NCI-H748 (cell line): ENCODE results near the gene TENM3.

Experiments used
- DNase-seq: peaks from one replicate; lab custom pipeline; 2025; ENCODE audit not compliant: unreplicated experiment; lab: John Stamatoyannopoulos, UW

Gene TENM3

DNA sequence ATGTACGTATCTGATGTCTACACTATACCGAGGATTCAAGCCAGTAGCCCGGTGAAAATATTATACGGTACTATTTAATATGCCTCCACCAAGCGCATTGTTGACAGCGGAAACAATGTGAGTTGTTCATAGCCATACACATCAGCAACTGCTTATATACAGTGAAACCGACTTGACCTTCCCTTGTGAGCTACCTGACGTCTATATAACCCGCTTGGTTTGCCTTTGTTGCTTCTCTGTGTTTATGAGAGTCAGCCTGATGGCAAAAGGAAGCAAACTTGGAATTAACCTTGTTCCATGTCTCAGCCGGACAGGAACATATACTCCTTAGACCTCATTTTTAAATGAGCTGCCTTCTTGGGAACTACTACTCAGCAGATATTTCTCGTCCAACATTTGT, 462.2 kb downstream of the TENM3 start:
- no peak for DNase-seq

DNA sequence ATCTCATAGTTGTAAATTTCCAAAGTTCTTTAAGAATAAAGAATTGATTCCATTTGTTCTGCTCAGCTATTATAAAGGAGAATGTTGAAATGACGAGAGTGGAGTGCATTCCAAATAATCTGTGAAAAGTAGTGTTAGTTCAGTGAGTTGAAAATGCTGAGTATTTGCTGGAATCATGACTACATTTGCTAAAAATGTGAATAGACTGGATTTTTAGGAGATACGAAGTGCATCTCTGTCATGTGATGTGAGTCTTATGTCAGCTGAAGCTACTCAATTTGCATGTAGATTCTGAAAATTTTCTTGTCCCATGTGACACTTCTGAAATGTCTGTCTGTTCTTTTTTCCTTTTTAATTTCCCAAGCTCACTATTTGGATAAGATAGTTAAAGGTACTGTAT, 468.0 kb downstream of the TENM3 start:
- DNase-seq: no peak

DNA sequence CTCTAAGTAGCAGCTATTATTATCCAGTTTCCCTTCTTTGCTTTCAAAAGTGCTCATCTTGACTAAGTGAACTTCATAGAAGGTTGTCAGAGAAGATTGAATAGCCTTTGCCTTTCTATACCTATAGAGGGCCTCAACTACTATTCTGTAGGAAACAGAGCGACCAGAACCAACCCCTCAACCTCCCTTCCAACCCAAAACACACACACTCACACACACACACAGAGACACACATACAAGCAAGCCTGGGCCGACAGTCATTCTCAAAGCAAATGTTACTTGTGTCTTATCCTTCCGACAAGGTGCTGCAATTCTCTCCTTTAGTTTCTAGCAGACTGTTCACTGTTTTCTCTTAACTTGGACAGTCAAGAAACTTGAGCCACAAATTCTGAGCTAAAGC, 472.3 kb downstream of the TENM3 start:
- no peak for DNase-seq

DNA sequence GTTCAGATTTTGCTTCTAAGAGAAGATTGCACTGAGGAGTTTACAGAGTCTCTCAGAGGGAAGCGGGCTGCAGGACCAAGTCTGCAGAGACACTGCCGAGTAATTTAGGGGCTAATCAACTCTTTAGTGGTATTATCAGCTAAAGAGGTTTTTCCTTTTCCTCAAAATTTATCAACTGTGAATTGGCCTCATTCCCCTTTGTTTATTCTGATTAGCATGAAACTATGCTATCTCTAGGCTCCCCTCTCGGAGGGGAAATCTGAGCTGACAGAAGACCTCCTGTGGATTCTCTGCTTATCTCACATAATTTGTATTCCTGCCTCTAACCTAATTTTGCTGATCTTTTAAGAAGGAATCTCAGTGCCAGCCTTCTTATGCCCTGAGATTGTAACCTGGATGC, 473.0 kb downstream of the TENM3 start:
- no peak for DNase-seq

DNA sequence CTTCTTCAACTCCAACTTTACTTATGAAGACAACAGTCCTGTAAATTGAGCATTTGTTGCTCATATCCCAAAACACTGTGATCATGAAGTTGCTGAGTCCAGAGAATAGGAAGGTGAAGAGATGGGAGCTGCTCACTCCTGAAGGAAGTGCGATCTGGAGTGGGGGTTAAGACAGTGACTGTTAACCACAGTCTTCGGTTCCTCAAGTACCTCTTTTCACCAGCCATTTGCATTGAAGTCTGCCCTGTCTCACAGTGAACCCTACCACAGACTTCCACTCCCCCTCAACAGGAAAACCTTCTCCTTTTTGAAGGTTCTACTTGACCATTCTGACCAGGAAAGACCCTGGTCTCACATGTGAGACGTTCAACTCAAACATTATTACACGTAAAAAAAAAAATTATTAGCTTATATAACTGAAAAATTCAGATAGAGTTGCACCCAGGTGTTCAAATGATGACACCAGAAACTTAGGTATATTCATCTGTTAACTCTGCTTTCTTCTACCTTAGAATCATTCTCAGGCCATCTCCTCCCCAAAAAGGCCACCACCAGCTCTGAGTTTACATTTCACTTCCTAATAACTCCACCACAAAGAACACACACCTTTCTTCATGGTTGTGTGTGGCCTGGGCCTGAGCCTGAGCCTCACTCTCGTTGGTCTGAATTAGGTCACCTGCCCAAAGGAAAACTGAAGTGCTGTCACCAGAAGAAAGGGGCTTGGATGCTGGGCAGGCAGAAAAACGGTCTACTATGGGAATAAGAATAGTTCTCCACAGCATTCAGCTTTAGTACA, 474.8 kb downstream of the TENM3 start:
- no peak for DNase-seq

DNA sequence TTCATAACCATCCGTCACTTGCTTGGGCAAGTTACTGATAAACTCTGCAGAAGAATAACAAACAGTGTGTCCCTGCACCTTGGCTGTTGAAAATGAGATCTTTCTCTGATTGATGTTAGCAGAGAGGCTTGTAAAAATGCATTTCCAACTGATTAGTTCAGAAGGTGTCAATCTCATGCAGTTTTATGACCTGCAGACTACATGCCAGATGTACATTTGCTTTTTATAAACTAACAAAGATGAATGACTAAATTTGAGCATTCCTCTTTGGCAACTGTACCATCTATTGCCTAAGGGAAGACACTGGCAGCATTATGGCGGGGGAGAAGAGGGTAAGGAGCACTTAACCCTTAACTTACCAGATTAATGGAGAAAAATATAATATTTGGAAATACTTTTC, 481.2 kb downstream of the TENM3 start:
- DNase-seq: no peak

DNA sequence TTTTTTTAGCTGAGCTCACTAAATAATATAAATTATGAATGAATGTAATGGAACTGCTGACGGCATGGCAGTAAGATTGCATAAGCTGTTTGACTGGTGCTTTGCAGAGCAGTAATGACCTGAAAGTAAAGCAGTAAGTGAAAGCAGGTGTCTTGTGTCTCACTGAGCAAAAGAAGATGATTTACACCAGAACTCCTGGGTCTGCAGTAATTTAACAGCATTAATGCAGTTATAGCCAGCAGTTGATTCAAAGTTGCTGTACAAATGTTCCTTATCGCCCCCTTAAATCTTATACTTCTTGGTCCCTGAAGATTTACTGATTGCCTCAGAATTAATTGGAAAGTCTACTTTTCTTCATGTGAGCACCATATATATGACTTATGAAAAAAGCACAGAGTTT, 486.3 kb downstream of the TENM3 start:
- no peak for DNase-seq

DNA sequence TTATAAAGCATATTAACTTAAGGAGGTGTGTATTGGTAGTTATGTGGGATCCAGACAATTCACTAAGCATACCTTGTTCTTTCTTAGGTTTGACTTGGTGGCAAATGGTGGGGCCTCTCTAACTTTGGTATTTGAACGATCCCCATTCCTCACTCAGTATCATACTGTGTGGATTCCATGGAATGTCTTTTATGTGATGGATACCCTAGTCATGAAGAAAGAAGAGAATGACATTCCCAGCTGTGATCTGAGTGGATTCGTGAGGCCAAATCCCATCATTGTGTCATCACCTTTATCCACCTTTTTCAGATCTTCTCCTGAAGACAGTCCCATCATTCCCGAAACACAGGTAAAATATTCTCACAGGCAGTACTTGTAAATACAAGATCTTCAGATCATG, 487.6 kb downstream of the TENM3 start:
- DNase-seq: no peak

DNA sequence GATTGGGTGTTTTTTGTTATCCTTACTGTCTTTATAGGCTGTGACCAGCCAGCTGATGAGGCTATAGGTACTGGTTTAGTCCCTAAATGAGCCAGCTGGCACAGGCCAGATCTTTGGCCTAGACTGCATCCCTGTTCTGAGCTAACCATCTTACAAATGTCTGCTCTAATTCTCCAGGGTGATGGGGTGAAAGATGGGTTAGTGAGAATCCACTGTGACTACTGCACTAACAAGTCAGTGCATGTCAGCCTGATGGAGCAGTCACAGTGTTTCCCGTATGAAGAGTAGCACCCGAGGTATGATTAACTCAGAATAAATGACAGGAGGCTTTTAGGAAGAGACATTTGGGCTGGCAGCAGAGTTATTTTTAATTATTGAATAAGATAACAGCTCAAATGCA, 493.0 kb downstream of the TENM3 start:
- no peak for DNase-seq

DNA sequence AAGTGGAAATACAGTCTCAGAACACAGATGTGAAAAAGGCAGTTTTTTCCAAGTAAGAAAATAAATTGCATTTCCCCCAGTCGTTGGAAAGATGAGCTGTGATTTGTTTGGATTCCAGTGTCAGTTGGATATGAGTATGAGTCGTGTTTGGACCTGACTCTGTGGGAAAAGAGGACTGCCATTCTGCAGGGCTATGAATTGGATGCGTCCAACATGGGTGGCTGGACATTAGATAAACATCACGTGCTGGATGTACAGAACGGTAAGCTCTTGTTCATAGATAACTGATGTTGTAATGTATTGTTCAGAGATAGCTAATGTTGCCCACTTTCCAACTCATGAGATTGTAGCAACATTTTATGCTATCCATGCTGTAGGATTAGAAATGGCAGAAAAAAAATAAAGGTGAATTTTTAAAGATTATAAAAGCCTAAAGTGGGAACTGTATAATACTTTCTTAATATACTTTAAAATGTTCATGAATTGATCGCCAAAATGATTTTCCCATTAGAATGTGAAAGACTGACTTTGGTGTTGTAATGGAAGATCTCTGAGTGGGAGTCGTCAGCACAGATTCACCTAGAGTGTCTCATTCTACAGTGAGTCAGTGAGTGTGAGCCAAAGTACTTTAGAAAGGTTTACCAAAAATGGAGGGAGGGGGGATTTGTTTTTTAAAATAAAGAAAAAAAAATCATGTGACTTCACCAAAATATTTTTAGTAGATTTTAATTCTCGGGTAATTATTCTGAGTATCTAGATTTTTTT, 495.3 kb downstream of the TENM3 start:
- DNase-seq: no peak

DNA sequence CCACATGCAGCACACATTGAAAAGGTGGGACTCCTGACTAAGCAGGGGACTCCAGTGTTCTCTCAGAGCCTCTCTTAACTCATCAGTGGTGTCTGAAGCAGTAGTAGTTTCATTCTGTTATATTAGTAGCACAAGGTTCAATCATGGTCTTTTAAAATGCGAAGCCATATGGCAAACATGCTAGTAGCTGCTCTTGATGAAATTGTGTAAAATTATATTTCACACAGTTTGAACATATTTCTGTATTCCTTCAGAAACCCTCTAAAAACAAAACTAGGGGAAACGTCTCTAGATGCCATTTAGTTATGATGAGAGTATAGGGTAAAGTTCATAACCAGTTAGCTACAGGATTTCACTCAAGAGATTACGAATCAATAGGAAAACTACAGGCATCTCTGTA, 497.1 kb downstream of the TENM3 start:
- DNase-seq: no peak

DNA sequence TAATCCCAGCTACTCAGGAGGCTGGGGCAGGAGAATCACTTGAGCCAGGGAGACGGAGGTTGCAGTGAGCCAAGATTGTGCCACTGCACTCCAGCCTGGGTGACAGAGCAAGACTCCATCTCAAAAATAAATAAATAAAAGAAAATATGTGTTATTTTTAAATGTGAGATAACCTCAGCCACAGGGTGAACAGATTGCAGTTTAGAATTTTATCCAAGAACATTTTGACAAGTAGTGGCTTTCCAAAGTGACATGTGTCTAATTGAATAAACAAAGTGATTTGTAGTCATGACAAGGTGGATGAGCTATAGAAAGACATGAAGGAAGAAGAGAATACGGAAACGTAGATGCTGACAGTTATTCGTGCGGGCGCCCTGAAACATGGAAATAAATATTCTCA, 497.9 kb downstream of the TENM3 start:
- no peak for DNase-seq

DNA sequence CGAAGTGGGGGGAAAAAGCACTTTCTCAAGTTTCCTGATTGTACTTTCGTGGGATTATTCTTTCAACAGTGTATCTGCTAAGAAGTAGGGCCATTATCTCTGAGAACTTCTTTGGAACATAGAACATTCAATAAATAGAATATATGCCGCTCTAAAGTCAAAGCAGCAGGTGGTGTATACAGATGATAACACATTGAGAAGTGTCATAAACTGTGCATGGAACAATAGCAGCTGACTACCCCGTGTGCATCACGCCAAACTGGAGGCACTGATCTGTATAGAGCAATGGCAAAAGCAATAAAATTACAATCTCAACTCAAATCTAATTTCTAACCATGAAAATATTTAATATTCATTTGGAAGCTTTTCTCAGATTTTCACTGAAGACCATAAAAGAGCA, 498.7 kb downstream of the TENM3 start:
- peak; percentile 28 for DNase-seq

DNA sequence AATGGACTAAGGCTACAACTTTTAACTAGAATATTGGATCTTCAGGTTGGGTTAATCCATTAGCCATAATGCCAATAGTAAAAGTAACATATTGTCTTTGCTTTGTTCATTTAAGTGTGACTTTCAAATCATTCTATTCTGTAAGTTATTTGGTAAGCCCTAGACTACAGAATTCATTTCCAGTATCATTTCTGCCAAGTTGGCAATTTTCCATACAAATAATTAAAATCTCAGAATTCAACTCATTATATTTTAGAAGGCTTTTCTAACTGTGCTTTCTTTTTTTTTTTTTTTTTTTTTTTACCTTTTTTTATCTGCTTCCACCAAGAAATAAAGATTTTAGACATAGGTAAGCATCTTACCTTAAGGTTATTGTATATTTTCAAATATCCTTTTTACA, 500.6 kb downstream of the TENM3 start:
- DNase-seq: no peak

DNA sequence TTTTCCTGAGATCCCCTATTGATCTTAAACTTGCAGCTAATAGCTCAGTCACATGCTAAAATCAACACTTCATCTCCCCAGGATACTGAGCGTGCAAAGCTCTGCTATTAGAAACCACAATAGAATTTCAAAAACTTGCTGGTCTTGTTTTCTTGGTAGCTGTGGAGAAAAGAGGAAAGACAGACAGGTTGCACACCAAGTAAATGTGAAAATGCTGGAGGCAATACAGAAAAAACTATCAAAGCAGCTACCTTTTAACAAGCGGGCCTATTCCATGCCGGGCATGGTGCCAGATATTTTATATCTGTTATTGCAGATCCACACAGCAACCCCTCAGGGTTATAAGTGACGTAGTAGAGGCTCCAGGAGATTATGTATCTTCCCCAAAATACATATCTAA, 502.0 kb downstream of the TENM3 start:
- peak; percentile 90 for DNase-seq

DNA sequence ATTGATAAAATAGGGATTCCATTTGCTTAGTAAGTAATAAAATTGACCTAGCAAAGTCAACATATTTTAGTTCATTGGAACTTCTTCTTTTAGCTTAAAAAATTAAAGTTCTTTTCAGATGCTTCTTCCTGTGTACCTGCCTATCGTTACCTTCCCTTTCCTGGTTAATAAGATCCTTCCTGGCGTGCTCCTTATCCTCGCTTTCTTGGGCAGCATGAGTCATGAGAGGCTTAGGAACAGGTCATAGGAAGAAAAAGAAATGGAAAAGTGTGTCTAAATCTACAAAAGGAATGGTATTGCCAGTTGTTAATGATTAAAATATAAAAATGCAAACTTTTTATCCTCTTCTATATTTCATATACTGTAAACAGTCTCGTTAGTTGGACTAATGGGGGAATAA, 503.7 kb downstream of the TENM3 start:
- no peak for DNase-seq

DNA sequence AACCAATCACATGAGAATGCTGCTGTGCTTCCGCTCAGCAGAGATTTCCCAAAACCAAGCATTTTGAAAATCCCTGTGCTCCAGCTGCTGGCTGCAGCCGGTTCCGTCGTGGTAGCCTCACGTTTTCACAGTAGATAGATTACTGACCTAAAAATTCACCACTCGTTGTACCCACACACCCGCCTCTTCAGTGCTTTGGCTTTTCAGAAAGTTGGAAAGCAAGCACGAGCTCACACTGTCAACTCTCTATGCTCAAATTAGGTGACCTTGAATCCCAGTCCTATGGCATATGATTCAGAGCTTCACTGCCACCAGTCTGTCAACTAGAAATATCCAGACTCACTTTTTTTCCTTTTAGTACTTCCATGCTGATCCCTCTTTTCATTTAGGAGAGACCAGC, 505.1 kb downstream of the TENM3 start:
- DNase-seq: no peak

DNA sequence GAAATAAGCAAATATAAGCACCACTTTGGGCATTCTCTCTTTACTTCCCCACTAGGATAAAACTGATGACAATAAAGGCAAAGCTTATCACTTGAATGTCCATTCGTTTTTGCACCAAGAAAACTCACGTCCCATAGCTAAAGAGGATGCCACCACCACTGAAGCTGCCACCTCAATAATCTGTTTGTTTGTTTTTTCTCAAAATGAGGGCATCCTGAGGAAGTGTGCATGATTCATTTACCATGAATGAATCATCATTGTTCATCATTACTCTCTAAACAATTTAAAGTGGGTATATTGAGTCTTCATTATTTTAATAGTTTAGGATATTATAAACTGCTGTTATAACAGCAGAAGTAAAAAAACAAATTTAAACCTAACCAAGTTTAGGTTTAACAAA, 505.7 kb downstream of the TENM3 start:
- peak; percentile 2 for DNase-seq

DNA sequence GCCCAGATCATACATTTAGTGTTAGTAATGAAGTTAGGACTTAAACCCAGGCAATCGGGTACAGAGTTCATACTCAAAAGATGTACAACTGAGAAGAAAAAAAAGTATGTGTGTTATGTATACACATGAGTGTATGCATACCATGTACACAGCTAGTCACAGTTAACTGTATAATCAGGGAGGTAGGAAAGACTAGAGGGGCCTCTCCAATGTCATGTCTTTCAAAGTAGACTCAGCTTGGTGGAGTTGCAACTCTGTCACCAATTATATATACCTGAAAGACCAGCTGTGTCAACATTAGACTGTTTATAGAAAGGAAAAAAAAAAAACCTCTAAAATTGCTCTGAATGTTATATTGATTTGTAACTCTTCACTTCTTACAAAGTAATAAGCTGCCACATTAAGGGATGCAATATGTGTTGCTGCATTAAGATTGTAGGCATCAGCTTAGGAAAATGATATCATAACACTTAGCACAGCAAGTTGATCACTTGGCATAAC, 506.5 kb downstream of the TENM3 start:
- DNase-seq: peak; percentile 82

DNA sequence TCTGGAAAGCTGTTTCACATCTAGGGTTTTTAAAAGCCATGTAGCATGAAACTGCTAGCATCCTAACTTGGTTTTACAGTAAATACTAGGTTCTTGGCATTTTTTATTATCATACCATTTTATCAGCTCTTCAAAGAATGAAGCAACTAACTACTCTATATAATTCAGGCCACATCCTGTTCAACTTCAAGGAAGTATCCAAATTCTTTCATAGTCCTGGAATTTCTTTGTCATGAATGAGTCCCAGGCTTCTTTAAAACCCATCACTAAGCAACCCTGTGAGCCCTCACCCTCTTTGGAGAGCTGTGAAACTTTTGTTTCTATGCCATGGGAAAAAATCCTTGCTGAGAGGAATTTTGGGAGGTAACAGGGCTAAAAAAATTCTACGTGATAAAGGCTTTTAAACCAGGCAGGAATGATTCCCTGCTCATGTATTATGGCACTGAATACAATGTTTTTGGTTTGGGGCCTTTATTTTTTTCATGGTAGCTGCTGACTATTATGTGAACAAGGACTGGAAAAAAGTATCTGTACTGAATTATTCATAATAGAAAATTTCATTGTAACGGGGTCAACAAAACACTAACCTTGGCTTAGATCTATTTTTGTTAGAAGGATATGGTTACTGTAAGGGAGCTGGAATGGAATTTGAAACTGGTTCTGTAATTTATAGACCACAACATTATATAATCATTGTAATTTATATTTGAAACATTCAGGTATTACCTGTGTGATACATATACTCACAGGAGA, 509.1 kb downstream of the TENM3 start:
- DNase-seq: no peak

DNA sequence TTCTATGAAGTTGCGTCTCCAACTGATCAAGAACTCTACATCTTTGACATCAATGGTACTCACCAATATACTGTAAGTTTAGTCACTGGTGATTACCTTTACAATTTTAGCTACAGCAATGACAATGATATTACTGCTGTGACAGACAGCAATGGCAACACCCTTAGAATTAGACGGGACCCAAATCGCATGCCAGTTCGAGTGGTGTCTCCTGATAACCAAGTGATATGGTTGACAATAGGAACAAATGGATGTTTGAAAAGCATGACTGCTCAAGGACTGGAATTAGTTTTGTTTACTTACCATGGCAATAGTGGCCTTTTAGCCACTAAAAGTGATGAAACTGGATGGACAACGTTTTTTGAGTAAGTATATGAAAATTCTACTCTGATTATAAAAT, 511.7 kb downstream of the TENM3 start:
- no peak for DNase-seq
